GM06990 (cell line): ENCODE measurements around the gene PTPN23.

Experiments used
- DNase-seq: peaks from one replicate; pipeline ENCODE4 v3.0.0-alpha.2; 2011; ENCODE audit not compliant: insufficient read length; ENCODE audit errors: extremely low read depth
- H3K27me3 ChIP-seq: replicated peaks from 2 replicates; pipeline ENCODE4 v1.6.0; 2011; ENCODE audit warnings: low read length; ENCODE audit not compliant: control insufficient read depth, insufficient read depth
- H3K36me3 ChIP-seq: 2 replicates; pipeline ENCODE4 v1.5.1; 2011; ENCODE audit warnings: low read length; ENCODE audit not compliant: control insufficient read depth, insufficient read depth
- H3K4me3 ChIP-seq: replicated peaks from 2 replicates; pipeline ENCODE4 v1.5.1; 2011; ENCODE audit warnings: low read depth, mild to moderate bottlenecking, control low read depth, low read length
- CTCF ChIP-seq: IDR thresholded peaks from 2 replicates; pipeline ENCODE4 v1.5.1; 2011; ENCODE audit warnings: low read length, control low read depth, mild to moderate bottlenecking, inconsistent platforms; ENCODE audit not compliant: insufficient read depth, poor library complexity, severe bottlenecking

The PTPN23 gene

GRCh38 chr3:47424434-47425382 is 43.9 kb downstream of the PTPN23 start:
- peaks cover 43% of the 10 kb centered on the region for H3K36me3 ChIP-seq
- TF ChIP-seq CTCF = no peak
- DNase-seq = no peak
- H3K27me3 ChIP-seq = no peaks in the 10 kb centered on the region
- H3K4me3 ChIP-seq = no peak overlapping the region

- Histone ChIP-seq H3K4me3 (no peak overlapping the region), H3K36me3 (peaks cover 41% of the 10 kb centered on the region), H3K27me3 (no peaks in the 10 kb centered on the region)
- no peak for DNase-seq
- no peak for TF ChIP-seq CTCF
Measured at GRCh38 chr3:47425383-47425778, 44.6 kb downstream of the PTPN23 start.

GRCh38 chr3:47425959-47426358 is 45.1 kb downstream of the PTPN23 start:
- H3K27me3 ChIP-seq = no peaks in the 10 kb centered on the region
- TF ChIP-seq CTCF = no peak
- H3K36me3 ChIP-seq = peaks cover 44% of the 10 kb centered on the region
- no peak for DNase-seq
- no peak overlapping the region for H3K4me3 ChIP-seq

GRCh38 chr3:47427866-47428265 is 47.0 kb downstream of the PTPN23 start:
- H3K36me3 ChIP-seq = peaks cover 39% of the 10 kb centered on the region
- no peak for DNase-seq
- no peak for TF ChIP-seq CTCF

GRCh38 chr3:47428662-47429061 is 47.8 kb downstream of the PTPN23 start:
- DNase-seq = no peak
- H3K36me3 ChIP-seq = peaks cover 40% of the 10 kb centered on the region
- no peaks in the 10 kb centered on the region for H3K27me3 ChIP-seq
- H3K4me3 ChIP-seq = no peak overlapping the region
- TF ChIP-seq CTCF = no peak

More at GRCh38 chr3:47427866-47428265, 47.0 kb downstream of the PTPN23 start:
- no peaks in the 10 kb centered on the region for H3K27me3 ChIP-seq
- H3K4me3 ChIP-seq = no peak overlapping the region
